GM12892 (cell line): ENCODE results near the gene TNS3.

Experiments
- DNase-seq: peaks from one replicate; pipeline ENCODE4 v3.0.0; 2011; ENCODE audit not compliant: insufficient read length
- FAIRE-seq: peaks from 2 replicates; lab custom pipeline; 2011; peaks lifted over from hg19 to GRCh38; lab: Jason Lieb, UNC
- POLR2A ChIP-seq: IDR thresholded peaks from 2 replicates; pipeline ENCODE4 v1.6.1; 2011; ENCODE audit warnings: low read depth, low read length, control low read depth
- POLR2AphosphoS5 ChIP-seq: IDR thresholded peaks from 2 replicates; pipeline ENCODE4 v1.6.1; 2011; ENCODE audit warnings: low read depth, low read length, control low read depth
- TAF1 ChIP-seq: IDR thresholded peaks from 2 replicates; pipeline ENCODE4 v1.6.1; 2011; ENCODE audit warnings: low read depth, mild to moderate bottlenecking, control low read depth, low read length, borderline replicate concordance

Gene TNS3

DNA sequence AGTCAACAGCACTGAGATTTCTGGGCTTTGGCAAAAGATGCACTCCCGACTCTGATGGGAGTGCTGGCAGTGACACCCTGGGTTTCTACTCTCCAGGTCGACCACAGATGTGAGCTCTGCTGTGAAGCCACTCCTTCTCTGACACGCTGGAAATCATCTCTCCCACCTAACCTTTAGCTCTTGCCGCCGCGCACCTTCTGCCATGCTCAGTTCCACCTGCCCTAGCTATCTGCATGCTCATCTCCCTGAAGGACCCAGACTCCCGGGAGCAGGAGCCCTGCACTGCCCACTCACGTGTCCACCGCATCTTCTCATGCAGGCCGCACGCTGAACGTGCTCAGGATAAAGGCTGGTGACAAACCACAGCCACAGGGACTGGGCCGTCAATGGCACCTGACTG, 174.8 kb downstream of the TNS3 start:
- TF ChIP-seq POLR2AphosphoS5 (no peak), TAF1 (no peak), POLR2A (no peak)
- FAIRE-seq (no peak), DNase-seq (no peak)

DNA sequence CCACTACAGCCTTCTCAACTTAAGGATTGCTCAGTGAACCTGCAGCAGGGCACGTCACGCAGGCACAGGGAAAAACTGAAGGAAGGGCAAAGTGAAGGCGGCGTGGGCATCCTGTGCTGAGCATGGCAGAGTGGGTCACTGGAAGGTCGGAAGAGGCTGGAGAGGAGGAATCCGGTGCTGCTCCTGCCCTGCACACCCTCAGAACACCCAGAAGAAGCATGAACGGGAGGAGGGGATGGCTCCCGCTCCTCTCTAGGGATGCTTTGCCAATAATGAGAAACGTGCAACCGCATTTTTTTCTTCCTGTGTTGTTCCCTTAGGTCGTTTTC, 175.1 kb downstream of the TNS3 start:
- TF ChIP-seq TAF1 = no peak
- TF ChIP-seq POLR2AphosphoS5 = no peak
- TF ChIP-seq POLR2A = no peak
- DNase-seq (no peak), FAIRE-seq (no peak)

- DNase-seq (no peak), FAIRE-seq (no peak)
- no peak for TF ChIP-seq POLR2A
- no peak for TF ChIP-seq POLR2AphosphoS5
- no peak for TF ChIP-seq TAF1
Measured at GRCh38 chr7:47405921-47406800, 175.8 kb downstream of the TNS3 start.

DNA sequence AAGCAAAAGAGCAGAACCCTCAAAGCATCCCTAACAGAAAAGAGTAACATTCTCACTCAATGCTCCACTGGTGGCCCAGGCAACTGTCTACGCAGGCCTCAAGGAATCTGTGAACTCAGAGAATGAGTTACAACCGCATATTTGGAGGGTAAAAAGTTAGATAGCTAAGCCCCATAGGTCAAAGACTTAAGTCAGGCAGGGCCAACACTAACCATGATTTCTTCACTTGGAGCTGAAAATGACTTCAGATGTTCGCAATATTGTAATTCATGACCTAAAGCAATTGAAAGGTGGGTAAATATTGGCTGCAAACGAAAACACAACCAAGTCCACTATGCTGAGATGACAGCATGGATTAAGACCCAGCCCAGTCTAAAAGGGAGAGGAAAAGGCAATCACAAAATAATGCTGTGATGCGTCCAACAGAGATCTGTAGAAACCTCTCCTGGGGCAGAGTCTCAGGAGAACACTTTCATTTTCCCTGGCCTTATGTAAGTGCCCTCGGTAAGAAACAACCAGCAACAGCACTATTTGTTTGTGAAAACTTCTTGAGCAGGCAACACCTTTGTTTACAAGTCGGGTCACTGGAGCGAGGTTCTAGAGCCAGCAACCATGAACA, 176.5 kb downstream of the TNS3 start:
- FAIRE-seq = no peak
- DNase-seq = no peak
- TF ChIP-seq POLR2A = no peak
- TF ChIP-seq POLR2AphosphoS5 = no peak
- no peak for TF ChIP-seq TAF1

DNA sequence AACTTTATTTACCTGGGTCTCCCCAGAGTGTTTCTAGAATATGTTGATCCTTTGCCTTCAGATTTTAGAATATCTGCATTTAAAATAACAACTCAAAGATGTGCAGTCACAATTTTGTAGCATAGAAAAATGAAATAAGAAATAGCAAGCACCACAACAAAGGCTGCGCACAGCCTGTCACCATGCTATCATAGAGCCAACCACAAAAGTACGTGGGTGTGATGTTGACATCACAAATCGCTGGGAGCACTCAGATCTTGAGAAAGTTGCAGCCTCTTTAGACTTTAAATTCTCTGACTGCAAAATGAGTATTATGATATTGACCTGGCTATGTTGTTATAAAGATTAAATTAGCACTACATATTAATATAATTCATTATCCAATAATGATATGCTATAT, 177.9 kb downstream of the TNS3 start:
- DNase-seq (no peak), FAIRE-seq (no peak)
- TF ChIP-seq POLR2A (no peak), TAF1 (no peak), POLR2AphosphoS5 (no peak)

DNA sequence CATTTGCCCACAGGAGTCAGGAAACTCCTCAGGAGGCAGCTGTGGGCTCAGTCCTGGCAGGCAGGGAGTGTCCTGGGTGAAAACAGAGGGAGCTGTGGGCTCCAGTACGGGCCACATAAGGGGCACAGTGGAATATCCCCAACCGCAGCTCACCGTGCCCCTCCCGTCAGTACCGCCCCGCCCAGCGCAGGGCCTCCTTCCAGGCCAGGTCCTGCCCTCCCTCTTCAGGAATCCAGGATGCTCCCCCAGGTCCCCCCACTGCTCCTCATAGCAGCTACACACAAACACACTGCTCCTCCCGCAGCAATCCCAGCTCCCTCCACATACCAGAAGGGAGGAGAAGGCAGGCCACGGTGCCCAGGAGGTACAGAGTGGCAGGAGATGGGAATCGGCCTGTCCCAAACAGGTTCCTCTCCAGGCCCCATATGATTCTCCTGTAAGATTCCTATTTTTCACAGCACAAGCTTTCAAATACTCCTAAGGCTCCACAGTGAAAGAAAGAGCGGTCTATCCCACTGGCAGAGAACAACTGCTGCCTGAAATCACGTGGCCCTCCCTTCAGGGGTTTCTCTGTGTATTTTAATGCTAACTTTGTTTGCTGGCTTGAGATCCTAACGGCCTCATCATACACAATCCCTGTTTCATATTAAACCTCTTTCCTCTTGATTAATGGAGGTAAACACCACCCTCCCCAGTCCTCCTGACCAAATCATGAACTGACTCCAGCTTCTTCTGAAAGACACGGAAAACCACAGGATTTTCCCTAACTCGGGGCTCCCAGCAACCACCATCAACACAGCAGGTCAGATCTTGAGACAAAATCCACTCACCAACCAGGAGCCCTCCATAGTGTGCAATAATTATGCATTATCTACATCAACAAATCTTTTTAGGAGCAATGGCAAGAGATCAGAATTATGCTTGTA, 178.7 kb downstream of the TNS3 start:
- DNase-seq = no peak
- no peak for TF ChIP-seq TAF1
- no peak for TF ChIP-seq POLR2A
- TF ChIP-seq POLR2AphosphoS5 = no peak
- no peak for FAIRE-seq

GRCh38 chr7:47401611-47402570, 180.0 kb downstream of the TNS3 start:
- FAIRE-seq = no peak
- no peak for DNase-seq
- TF ChIP-seq POLR2A (no peak), POLR2AphosphoS5 (no peak), TAF1 (no peak)

DNA sequence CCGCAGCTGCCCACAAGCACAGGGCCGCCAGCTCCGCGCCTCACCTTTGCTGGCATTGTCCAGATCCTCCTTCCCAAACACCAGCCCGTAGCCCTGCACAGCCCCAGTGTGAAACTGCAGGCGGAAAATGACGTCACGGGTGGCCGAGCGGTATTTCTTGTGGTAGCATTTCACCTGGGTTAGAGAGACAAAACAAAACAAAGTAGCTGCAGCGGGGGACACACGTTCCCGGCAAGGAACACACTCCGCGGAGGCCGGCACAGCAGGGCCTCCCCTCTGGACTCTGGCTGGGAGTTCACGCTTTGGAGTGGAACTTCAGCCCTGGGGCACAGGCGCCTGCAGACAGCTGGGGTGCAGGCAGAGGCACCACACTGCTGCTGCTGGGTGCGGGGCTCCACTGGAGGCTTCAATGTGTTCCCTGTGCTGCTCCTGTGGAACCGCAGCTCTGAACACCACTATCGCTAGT, 181.1 kb downstream of the TNS3 start:
- FAIRE-seq (no peak), DNase-seq (no peak)
- no peak for TF ChIP-seq POLR2A
- no peak for TF ChIP-seq POLR2AphosphoS5
- TF ChIP-seq TAF1 = no peak

DNA sequence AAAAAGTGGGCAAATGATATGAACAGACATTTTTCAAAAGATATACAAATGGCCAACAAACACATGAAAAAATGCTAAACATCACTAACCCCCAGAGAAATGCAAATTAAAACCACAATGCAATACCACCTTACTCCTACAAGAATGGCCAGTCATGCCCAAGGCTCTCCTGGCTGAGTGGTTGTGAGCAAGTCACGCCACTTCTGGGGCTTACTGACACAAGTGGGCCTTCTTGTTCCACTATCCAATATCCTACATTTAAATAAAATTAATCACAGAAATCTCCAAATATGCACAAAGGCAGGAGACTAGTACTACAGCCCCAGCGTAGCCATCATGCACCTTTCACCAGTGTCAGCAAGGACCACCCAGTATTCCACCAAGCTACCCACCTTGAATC, 181.9 kb downstream of the TNS3 start:
- no peak for TF ChIP-seq POLR2A
- no peak for TF ChIP-seq POLR2AphosphoS5
- TF ChIP-seq TAF1 = no peak
- DNase-seq (no peak), FAIRE-seq (no peak)

DNA sequence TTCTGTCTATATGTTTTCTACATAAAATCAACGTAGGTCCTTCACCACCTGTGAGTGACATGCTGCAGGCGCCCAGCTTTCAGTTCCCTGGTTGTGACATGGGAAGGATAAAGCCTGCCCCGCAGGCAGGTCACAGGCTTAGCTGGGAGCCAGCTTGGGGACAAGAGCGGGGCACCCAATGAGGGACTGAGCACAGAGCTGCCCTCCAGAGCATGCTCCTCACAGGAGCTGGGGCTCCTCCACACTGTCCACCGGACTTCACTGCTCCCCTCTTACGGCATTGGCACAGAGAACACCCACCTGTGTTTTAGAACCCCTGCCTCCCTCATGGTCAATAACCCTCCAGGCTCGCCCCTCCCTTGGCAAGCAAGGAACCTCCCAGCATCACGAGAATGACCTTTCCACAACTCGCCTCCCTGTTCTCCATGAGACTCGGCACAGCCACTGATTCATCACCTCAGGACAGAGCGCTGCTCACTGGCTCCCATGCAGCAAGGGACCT, 187.1 kb downstream of the TNS3 start:
- FAIRE-seq (no peak), DNase-seq (no peak)
- TF ChIP-seq POLR2A (no peak), TAF1 (no peak), POLR2AphosphoS5 (no peak)
